Neuron (in vitro differentiated cells): ENCODE results near the gene CDK13.
"Not testable (repeated sequence)": the region's sequence is repeated elsewhere in the genome, so short reads cannot be mapped to it uniquely, and the experiment has no call there.

ENCODE experiments used
- H2AFZ ChIP-seq: one replicate; pipeline ENCODE4 v1.6.1; 2013; ENCODE audit warnings: low read depth, mild to moderate bottlenecking, inconsistent platforms, low read length, moderate library complexity
- H3K27me3 ChIP-seq: one replicate; pipeline ENCODE4 v1.6.1; 2013; ENCODE audit warnings: low read length; ENCODE audit not compliant: insufficient read depth
- H3K36me3 ChIP-seq: one replicate; pipeline ENCODE4 v1.6.1; 2013; ENCODE audit warnings: low read length; ENCODE audit not compliant: insufficient read depth
- H3K4me1 ChIP-seq: one replicate; pipeline ENCODE4 v1.6.1; 2013; ENCODE audit warnings: low read length; ENCODE audit not compliant: insufficient read depth
- H3K4me3 ChIP-seq: 2 replicates; pipeline ENCODE4 v1.5.1; 2013; ENCODE audit warnings: mild to moderate bottlenecking, low read length, moderate library complexity
- H3K9me3 ChIP-seq: one replicate; pipeline ENCODE4 v1.6.1; 2013; ENCODE audit warnings: low read length

CDK13 gene

GRCh38 chr7:40099837-40100236 lies 149.8 kb downstream of the CDK13 start:
- Histone ChIP-seq H3K36me3 (peaks cover 21% of the 10 kb centered on the region), H3K27me3 (no peaks in the 10 kb centered on the region), H3K4me1 (no peaks in the 10 kb centered on the region), H2AFZ (no peak overlapping the region), H3K9me3 (no peaks in the 10 kb centered on the region), H3K4me3 (no peak overlapping the region)

- H3K4me1 ChIP-seq: no peaks in the 10 kb centered on the region
- H3K4me3 ChIP-seq: no peak overlapping the region
- H2AFZ ChIP-seq: no peak overlapping the region
- H3K36me3 ChIP-seq: peaks cover 8% of the 10 kb centered on the region
- no peaks in the 10 kb centered on the region for H3K9me3 ChIP-seq
- H3K27me3 ChIP-seq: no peaks in the 10 kb centered on the region
These were observed 151.1 kb downstream of the CDK13 start for GRCh38 chr7:40101201-40101600.

- Histone ChIP-seq H3K27me3 (no peaks in the 10 kb centered on the region), H3K4me3 (no peak overlapping the region), H3K4me1 (no peaks in the 10 kb centered on the region), H3K9me3 (no peaks in the 10 kb centered on the region), H3K36me3 (peaks cover 2% of the 10 kb centered on the region), H2AFZ (no peak overlapping the region)
These were observed 152.8 kb downstream of the CDK13 start for GRCh38 chr7:40102897-40103296.

- no peaks in the 10 kb centered on the region for H3K27me3 ChIP-seq
- H3K36me3 ChIP-seq: peaks cover 2% of the 10 kb centered on the region
- no peak overlapping the region for H3K4me3 ChIP-seq
- no peaks in the 10 kb centered on the region for H3K4me1 ChIP-seq
- no peak overlapping the region for H2AFZ ChIP-seq
- H3K9me3 ChIP-seq: no peaks in the 10 kb centered on the region
These were observed 155.9 kb downstream of the CDK13 start for GRCh38 chr7:40105879-40106473.

GRCh38 chr7:40115936-40116335 lies 165.9 kb downstream of the CDK13 start:
- no peaks in the 10 kb centered on the region for H3K9me3 ChIP-seq
- no peaks in the 10 kb centered on the region for H3K27me3 ChIP-seq
- H3K36me3 ChIP-seq: no peaks in the 10 kb centered on the region
- H3K4me3 ChIP-seq: no peak overlapping the region
- H3K4me1 ChIP-seq: no peaks in the 10 kb centered on the region
- H2AFZ ChIP-seq: no peak overlapping the region

- H3K4me1 ChIP-seq, H3K27me3 ChIP-seq, H3K36me3 ChIP-seq, H3K4me3 ChIP-seq, H3K9me3 ChIP-seq, H2AFZ ChIP-seq: not testable (repeated sequence)
These were observed 167.1 kb downstream of the CDK13 start for GRCh38 chr7:40117199-40117598.

GRCh38 chr7:40118201-40118600 lies 168.1 kb downstream of the CDK13 start:
- not testable (repeated sequence) for H2AFZ ChIP-seq, H3K4me1 ChIP-seq, H3K9me3 ChIP-seq, H3K4me3 ChIP-seq, H3K27me3 ChIP-seq, H3K36me3 ChIP-seq

GRCh38 chr7:40120020-40120419 lies 170.0 kb downstream of the CDK13 start:
- no peak overlapping the region for H2AFZ ChIP-seq
- no peak overlapping the region for H3K4me3 ChIP-seq
- no peaks in the 10 kb centered on the region for H3K27me3 ChIP-seq
- peaks cover 4% of the 10 kb centered on the region for H3K36me3 ChIP-seq
- no peaks in the 10 kb centered on the region for H3K4me1 ChIP-seq
- H3K9me3 ChIP-seq: peaks cover 2% of the 10 kb centered on the region

GRCh38 chr7:40122100-40122939 lies 172.3 kb downstream of the CDK13 start:
- not testable (repeated sequence) for H2AFZ ChIP-seq, H3K9me3 ChIP-seq, H3K36me3 ChIP-seq, H3K27me3 ChIP-seq, H3K4me1 ChIP-seq, H3K4me3 ChIP-seq

GRCh38 chr7:40122940-40123254 lies 172.8 kb downstream of the CDK13 start:
- H2AFZ ChIP-seq: no peak overlapping the region
- H3K27me3 ChIP-seq: no peaks in the 10 kb centered on the region
- H3K4me1 ChIP-seq: no peaks in the 10 kb centered on the region
- H3K36me3 ChIP-seq: peaks cover 6% of the 10 kb centered on the region
- H3K9me3 ChIP-seq: peaks cover 2% of the 10 kb centered on the region
- no peak overlapping the region for H3K4me3 ChIP-seq

- H3K27me3 ChIP-seq: no peaks in the 10 kb centered on the region
- H3K36me3 ChIP-seq: peaks cover 14% of the 10 kb centered on the region
- peak overlapping the region; percentile 94 for H3K4me3 ChIP-seq
- H2AFZ ChIP-seq: peak overlapping the region; percentile 82
- H3K9me3 ChIP-seq: no peaks in the 10 kb centered on the region
- peaks cover 11% of the 10 kb centered on the region for H3K4me1 ChIP-seq
These were observed 183.7 kb downstream of the CDK13 start for GRCh38 chr7:40133561-40134427.

GRCh38 chr7:40134428-40135316 lies 184.6 kb downstream of the CDK13 start, which contains the start of the genes MPLKIP and SUGCT:
Gene MPLKIP, minus strand, starts transcription at chr7:40134622. Its CDS starts 55 bp downstream, at chr7:40134567.
Gene SUGCT, plus strand, starts transcription at chr7:40135005.
- Histone ChIP-seq H2AFZ (peak within 1 kb of the TSS; percentile 82), H3K36me3 (peaks cover 14% of the 10 kb centered on the region), H3K4me1 (peaks cover 11% of the 10 kb centered on the region), H3K4me3 (peak within 1 kb of the TSS; percentile 94), H3K9me3 (no peaks in the 10 kb centered on the region), H3K27me3 (no peaks in the 10 kb centered on the region)
